Tibial artery (tissue), 4 donors: Measurements from ENCODE around the gene TPM1.

Source experiments
- DNase-seq, 2 donors: peaks; one replicate each; pipeline ENCODE4 v3.0.0-alpha.2; 2019
- H3K27ac ChIP-seq, 2 donors: fragments of 200-600 bp; sonication (generic) in 1 of 2; 1 replicate in 1 of 2; 2 replicates in 1 of 2; pipeline ENCODE4 v1.5.1; 2018 to 2019; ENCODE audit warnings: mild to moderate bottlenecking in 1 of 2
- H3K27me3 ChIP-seq, 2 donors: fragments of 200-600 bp; sonication (generic) in 1 of 2; one replicate each; pipeline versions ENCODE4 v1.5.1 to v1.6.0; 2016 to 2019
- H3K36me3 ChIP-seq, 3 donors: fragments of 200-600 bp; sonication (generic) in 2 of 3; one replicate each; pipeline ENCODE4 v1.5.1; 2016 to 2019; ENCODE audit warnings: mild to moderate bottlenecking in 2 of 3
- H3K4me1 ChIP-seq, 4 donors: fragments of 200-600 bp; sonication (generic) in 2 of 4; 1 replicate in 3 of 4; 2 replicates in 1 of 4; pipeline ENCODE4 v1.5.1; 2016 to 2019
- H3K4me3 ChIP-seq, 2 donors: fragments of 200-600 bp; sonication (generic) in 1 of 2; 1 replicate in 1 of 2; 2 replicates in 1 of 2; pipeline ENCODE4 v1.5.1; 2018 to 2019; ENCODE audit warnings: mild to moderate bottlenecking in 2 of 2
- H3K9me3 ChIP-seq, 3 donors: fragments of 200-600 bp; sonication (generic) in 1 of 3; one replicate each; pipeline ENCODE4 v1.5.1; 2016 to 2019
- CTCF ChIP-seq, 2 experiments: fragments of 200-600 bp in 1 of 2; fragments of 450-650 bp in 1 of 2; IDR thresholded peaks; one replicate each; pipeline ENCODE4 v1.5.1; 2017 to 2019; ENCODE audit warnings: antibody characterized with exemption in 2 of 2, mild to moderate bottlenecking in 1 of 2, moderate library complexity in 1 of 2
- intact Hi-C: fragments of 100-400 bp; cut with DNase I; formaldehyde crosslinking; loops from one replicate; pipeline ENCODE4 v1.15.0; 2023; ENCODE audit warnings: low total_unique reads

TPM1 gene

GRCh38 chr15:63045465-63045840 is 2.9 kb downstream of the TPM1 start:
- H3K27ac ChIP-seq, result peak overlapping the region; percentile 93 to 97
- intact Hi-C loops, result loop anchor here (5.0 kb wide), 2 partner anchors 47 to 357 kb away; no protein-coding TSS in a partner anchor
- peak overlapping the region; percentile 90 to 95 for H3K4me3 ChIP-seq
- no peaks in the 10 kb centered on the region for H3K9me3 ChIP-seq
- peaks cover 11 to 40% (median 32%) of the 10 kb centered on the region in 3 donors for H3K36me3 ChIP-seq
- no peak for TF ChIP-seq CTCF (IDR thresholded peaks at IDR 0.05)
- no peaks in the 10 kb centered on the region for H3K27me3 ChIP-seq
- DNase-seq, result no peak
- H3K4me1 ChIP-seq, result peaks cover 0 to 47% (median 33%) of the 10 kb centered on the region in 4 donors

- H3K27me3 ChIP-seq, result no peaks in the 10 kb centered on the region
- intact Hi-C loops, result loop anchor here (5.0 kb wide), 2 partner anchors 46 to 356 kb away; no protein-coding TSS in a partner anchor
- no peak for DNase-seq
- peaks cover 0 to 47% (median 35%) of the 10 kb centered on the region in 4 donors for H3K4me1 ChIP-seq
- H3K36me3 ChIP-seq, result peaks cover 11 to 42% (median 32%) of the 10 kb centered on the region in 3 donors
- peak overlapping the region; percentile 90 to 95 for H3K4me3 ChIP-seq
- peak overlapping the region; percentile 93 to 97 for H3K27ac ChIP-seq
- no peak for TF ChIP-seq CTCF (IDR thresholded peaks at IDR 0.05)
- H3K9me3 ChIP-seq, result no peaks in the 10 kb centered on the region
These were observed 3.3 kb downstream of the TPM1 start for GRCh38 chr15:63045879-63046278.

GRCh38 chr15:63046917-63047760 is 4.6 kb downstream of the TPM1 start:
- TF ChIP-seq CTCF (IDR thresholded peaks at IDR 0.05), result no peak
- peak overlapping the region; percentile 93 to 97 for H3K27ac ChIP-seq
- no peaks in the 10 kb centered on the region for H3K9me3 ChIP-seq
- no peaks in the 10 kb centered on the region for H3K27me3 ChIP-seq
- peaks cover 0 to 54% (median 39%) of the 10 kb centered on the region in 4 donors for H3K4me1 ChIP-seq
- intact Hi-C loops, result loop anchor here (5.0 kb wide), 2 partner anchors 45 to 355 kb away; no protein-coding TSS in a partner anchor
- no peak for DNase-seq
- H3K36me3 ChIP-seq, result peaks cover 11 to 42% (median 32%) of the 10 kb centered on the region in 3 donors
- peak overlapping the region; percentile 90 to 95 for H3K4me3 ChIP-seq

GRCh38 chr15:63047792-63048114 is 5.2 kb downstream of the TPM1 start:
- Histone ChIP-seq H3K27me3 (no peaks in the 10 kb centered on the region), H3K36me3 (peaks cover 11 to 42% (median 32%) of the 10 kb centered on the region in 3 donors), H3K27ac (peak overlapping the region; percentile 93 to 97), H3K9me3 (no peaks in the 10 kb centered on the region), H3K4me1 (peaks cover 0 to 60% (median 44%) of the 10 kb centered on the region in 4 donors), H3K4me3 (peak overlapping the region; percentile 90 to 95)
- TF ChIP-seq CTCF (IDR thresholded peaks at IDR 0.05), result no peak
- intact Hi-C loops, result loop anchor here (5.0 kb wide), 2 partner anchors 45 to 355 kb away; no protein-coding TSS in a partner anchor
- no peak for DNase-seq

- H3K4me1 ChIP-seq, result peaks cover 0 to 65% (median 49%) of the 10 kb centered on the region in 4 donors
- peak; percentile 90 to 95 for DNase-seq
- no peaks in the 10 kb centered on the region for H3K27me3 ChIP-seq
- intact Hi-C loops, result loop anchor here (5.0 kb wide), 2 partner anchors 44 to 354 kb away; no protein-coding TSS in a partner anchor
- peak overlapping the region; percentile 90 to 95 for H3K4me3 ChIP-seq
- TF ChIP-seq CTCF (IDR thresholded peaks at IDR 0.05), result peak; percentile 94
- peak overlapping the region; percentile 93 to 97 for H3K27ac ChIP-seq
- peaks cover 11 to 42% (median 32%) of the 10 kb centered on the region in 3 donors for H3K36me3 ChIP-seq
- no peaks in the 10 kb centered on the region for H3K9me3 ChIP-seq
These were observed 5.7 kb downstream of the TPM1 start for GRCh38 chr15:63048115-63048775.
